ENCODE measurements around the gene ITCH.
"Not testable (repeated sequence)": the region's sequence is repeated elsewhere in the genome, so short reads cannot be mapped to it uniquely, and the experiment has no call there.

ITCH gene

DNA sequence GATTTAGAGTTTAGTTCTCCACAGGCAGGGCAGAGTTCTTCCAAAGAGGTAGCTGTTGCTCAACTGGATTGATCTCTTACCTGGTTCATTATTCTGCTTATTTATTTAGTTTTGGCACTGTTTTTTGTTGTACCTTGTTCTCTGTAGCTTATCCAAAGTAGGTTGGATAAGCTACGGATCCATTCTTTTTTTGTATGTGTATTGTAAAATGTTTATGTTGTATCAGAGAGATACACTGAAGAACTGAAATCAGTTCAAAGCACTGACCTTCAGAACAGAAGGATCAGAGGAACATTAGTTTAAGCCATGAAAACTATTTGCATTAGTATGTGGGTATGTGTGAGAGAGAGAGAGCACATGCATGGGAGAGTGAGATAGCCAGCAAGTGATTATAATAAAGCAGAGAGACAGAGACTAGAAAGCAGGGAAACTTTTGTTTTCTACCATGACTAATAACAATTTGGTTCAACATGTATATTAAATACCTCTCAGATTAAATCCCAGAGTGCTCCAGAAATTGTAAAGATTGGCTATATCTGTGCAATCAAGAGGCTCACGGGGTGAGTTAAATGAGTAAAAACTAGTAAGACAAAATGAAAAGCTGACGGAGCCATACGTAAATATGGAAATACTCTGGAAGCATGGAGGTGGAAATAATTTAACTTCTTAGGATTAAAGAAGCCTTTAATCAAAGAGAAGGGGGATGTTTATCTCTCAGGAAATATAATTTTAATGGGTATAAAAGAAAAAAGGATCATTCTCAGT lies 40.2 kb downstream of the ITCH start:
- TF ChIP-seq, protein P1, sequence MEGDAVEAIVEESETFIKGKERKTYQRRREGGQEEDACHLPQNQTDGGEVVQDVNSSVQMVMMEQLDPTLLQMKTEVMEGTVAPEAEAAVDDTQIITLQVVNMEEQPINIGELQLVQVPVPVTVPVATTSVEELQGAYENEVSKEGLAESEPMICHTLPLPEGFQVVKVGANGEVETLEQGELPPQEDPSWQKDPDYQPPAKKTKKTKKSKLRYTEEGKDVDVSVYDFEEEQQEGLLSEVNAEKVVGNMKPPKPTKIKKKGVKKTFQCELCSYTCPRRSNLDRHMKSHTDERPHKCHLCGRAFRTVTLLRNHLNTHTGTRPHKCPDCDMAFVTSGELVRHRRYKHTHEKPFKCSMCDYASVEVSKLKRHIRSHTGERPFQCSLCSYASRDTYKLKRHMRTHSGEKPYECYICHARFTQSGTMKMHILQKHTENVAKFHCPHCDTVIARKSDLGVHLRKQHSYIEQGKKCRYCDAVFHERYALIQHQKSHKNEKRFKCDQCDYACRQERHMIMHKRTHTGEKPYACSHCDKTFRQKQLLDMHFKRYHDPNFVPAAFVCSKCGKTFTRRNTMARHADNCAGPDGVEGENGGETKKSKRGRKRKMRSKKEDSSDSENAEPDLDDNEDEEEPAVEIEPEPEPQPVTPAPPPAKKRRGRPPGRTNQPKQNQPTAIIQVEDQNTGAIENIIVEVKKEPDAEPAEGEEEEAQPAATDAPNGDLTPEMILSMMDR (IDR thresholded peaks at IDR 0.05; ENCODE audit: borderline replicate concordance, insufficient read depth, low read depth, low read length): no peak

GRCh38 chr20:34403908-34404307 lies 40.8 kb downstream of the ITCH start:
- H3K4me3 ChIP-seq (ENCODE audit: low read depth, low read length): no peak overlapping the region

More for the DNA sequence above, 40.2 kb downstream of the ITCH start:
- no peak overlapping the region for H3K4me3 ChIP-seq (ENCODE audit: low read depth, low read length)

DNA sequence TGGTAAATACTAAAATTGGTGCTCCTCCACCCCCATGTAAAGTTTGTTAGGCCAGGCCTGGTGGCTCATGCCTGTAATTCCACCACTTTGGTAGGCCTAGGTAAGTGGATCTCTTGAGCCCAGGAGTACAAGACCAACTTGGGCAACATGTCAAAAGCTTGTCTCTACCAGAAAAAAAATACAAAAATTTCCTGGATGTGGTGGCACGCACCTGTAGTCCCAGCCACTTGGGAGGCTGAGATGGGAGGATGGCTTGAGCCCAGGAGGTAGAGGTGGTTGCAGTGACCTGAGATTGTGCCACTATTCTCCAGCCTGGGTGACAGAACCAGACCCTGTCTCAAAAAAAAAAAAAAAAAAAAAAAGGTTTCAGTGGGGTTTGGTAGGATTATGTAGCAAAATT lies 41.7 kb downstream of the ITCH start:
- H3K4me3 ChIP-seq (ENCODE audit: low read depth, low read length): no peak overlapping the region
- TF ChIP-seq, protein P1 (IDR thresholded peaks at IDR 0.05; ENCODE audit: borderline replicate concordance, insufficient read depth, low read depth, low read length): no peak

More at GRCh38 chr20:34403908-34404307, 40.8 kb downstream of the ITCH start:
- TF ChIP-seq, protein P1 (IDR thresholded peaks at IDR 0.05; ENCODE audit: borderline replicate concordance, insufficient read depth, low read depth, low read length): no peak

GRCh38 chr20:34405247-34405651 lies 42.2 kb downstream of the ITCH start:
- H3K4me3 ChIP-seq (ENCODE audit: low read depth, low read length): not testable (repeated sequence)

DNA sequence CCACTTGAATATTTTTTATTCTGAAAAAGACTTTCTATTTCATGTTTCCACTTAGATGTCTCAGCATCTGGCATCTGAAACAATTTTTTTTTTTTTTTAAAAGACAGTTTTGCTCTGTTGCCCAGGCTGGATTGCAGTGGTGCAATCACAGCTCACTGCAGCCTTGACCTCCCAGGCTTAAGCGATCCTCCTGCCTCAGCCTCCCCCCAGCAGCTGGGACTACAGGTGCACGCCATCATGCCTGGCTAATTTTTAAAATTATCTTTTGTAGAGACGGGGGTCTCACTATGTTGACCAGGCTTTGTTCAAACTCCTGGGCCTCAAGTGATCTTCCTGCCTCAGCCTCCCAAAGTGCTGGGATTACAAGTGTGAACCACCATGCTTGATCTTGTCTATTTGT lies 42.9 kb downstream of the ITCH start:
- H3K4me3 ChIP-seq (ENCODE audit: low read depth, low read length): not testable (repeated sequence)

GRCh38 chr20:34407962-34408474 lies 44.9 kb downstream of the ITCH start:
- H3K4me3 ChIP-seq (ENCODE audit: low read depth, low read length): no peak overlapping the region
- TF ChIP-seq, protein P1 (IDR thresholded peaks at IDR 0.05; ENCODE audit: borderline replicate concordance, insufficient read depth, low read depth, low read length): no peak

DNA sequence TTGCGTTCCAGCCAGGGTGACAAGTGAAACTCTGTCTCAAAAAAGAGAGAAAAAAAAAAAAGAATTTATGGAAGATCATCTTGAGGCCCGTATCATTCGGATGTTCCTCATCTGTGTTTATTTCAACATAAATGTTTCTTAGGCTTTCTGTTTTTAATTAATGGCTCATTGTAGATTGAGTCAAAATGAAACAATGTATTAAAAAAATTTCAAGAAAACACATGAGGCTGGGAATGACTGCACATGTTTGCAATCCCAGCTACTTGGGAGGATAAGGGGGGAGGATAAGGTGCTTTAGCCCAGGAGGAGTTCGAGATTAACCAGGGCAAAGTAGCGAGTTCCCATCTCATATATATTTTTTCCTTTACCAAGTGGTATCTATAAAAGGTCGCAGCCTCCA lies 47.3 kb downstream of the ITCH start:
- TF ChIP-seq, protein P1 (IDR thresholded peaks at IDR 0.05; ENCODE audit: borderline replicate concordance, insufficient read depth, low read depth, low read length): no peak

GRCh38 chr20:34412453-34412852 lies 49.4 kb downstream of the ITCH start:
- H3K4me3 ChIP-seq (ENCODE audit: low read depth, low read length): no peak overlapping the region
- TF ChIP-seq, protein P1 (IDR thresholded peaks at IDR 0.05; ENCODE audit: borderline replicate concordance, insufficient read depth, low read depth, low read length): no peak

More for the DNA sequence above, 47.3 kb downstream of the ITCH start:
- H3K4me3 ChIP-seq (ENCODE audit: low read depth, low read length): no peak overlapping the region

GRCh38 chr20:34414525-34414924 lies 51.5 kb downstream of the ITCH start:
- not testable (repeated sequence) for H3K4me3 ChIP-seq (ENCODE audit: low read depth, low read length)
